ENCODE measurements around the gene SPATC1L.

- TF ChIP-seq CTCF (IDR thresholded peaks at IDR 0.05), result no peak
- no peak for TF ChIP-seq POLR2A (IDR thresholded peaks at IDR 0.05)
- TF ChIP-seq EP300 (IDR thresholded peaks at IDR 0.05), result no peak
- TF ChIP-seq POLR2AphosphoS5 (IDR thresholded peaks at IDR 0.05), result no peak
Observed at GRCh38 chr21:46207920-46208591, 23.8 kb upstream of the SPATC1L start.

Measured in upper lobe of left lung (tissue), 4 donors.